Natural killer cell (primary cell): ENCODE results near the gene PITPNB. TPM values are rescaled to one million over a fixed set of nuclear protein-coding genes. Genes with fewer than 3 reads are reported as not detected.
A peak's percentile ranks its signal among the peaks of the same experiment; 100 is the strongest.

ENCODE experiments used
- ATAC-seq, 3 donors: fragments of 150-1000 bp in 2 of 3; fragments of 200-7000 bp in 1 of 3; cut with Tn5 transposase; 1 replicate in 1 of 3; 2 replicates in 2 of 3; pipeline ENCODE4 v1.10.0; 2021; ENCODE audit warnings: mild to moderate bottlenecking in 2 of 3, moderate library complexity in 2 of 3
- DNase-seq, 2 donors: peaks; one replicate each; pipeline versions ENCODE4 v3.0.0 to v3.0.0-alpha.2; 2013 to 2021; ENCODE audit warnings: mixed read lengths in 1 of 2
- H3K27ac ChIP-seq: one replicate; pipeline ENCODE4 v1.5.1; 2013; ENCODE audit warnings: mild to moderate bottlenecking, low read length
- H3K27me3 ChIP-seq: one replicate; pipeline ENCODE4 v1.6.1; 2013; ENCODE audit warnings: low read length; ENCODE audit not compliant: control insufficient read depth, insufficient read depth
- H3K36me3 ChIP-seq: one replicate; pipeline ENCODE4 v1.6.1; 2013; ENCODE audit warnings: low read length; ENCODE audit not compliant: control insufficient read depth, insufficient read depth
- H3K4me1 ChIP-seq: one replicate; pipeline ENCODE4 v1.6.1; 2013; ENCODE audit warnings: low read length; ENCODE audit not compliant: control insufficient read depth, insufficient read depth
- H3K4me3 ChIP-seq: one replicate; pipeline ENCODE4 v1.5.1; 2013; ENCODE audit warnings: low read length
- H3K9me3 ChIP-seq: one replicate; pipeline ENCODE4 v1.6.1; 2013; ENCODE audit warnings: low read length; ENCODE audit not compliant: control insufficient read depth, insufficient read depth
- H3K27ac Mint-ChIP-seq, 2 donors: one replicate each; pipeline ENCODE4 v1.8.0; 2022; ENCODE audit warnings: mild to moderate bottlenecking in 2 of 2, mixed read lengths in 2 of 2, moderate library complexity in 1 of 2
- H3K27me3 Mint-ChIP-seq, 2 donors: one replicate each; pipeline ENCODE4 v1.8.0; 2022; ENCODE audit warnings: low read depth in 2 of 2, mixed read lengths in 2 of 2
- H3K36me3 Mint-ChIP-seq: one replicate; pipeline ENCODE4 v1.8.0; 2022; ENCODE audit warnings: mixed read lengths
- H3K4me1 Mint-ChIP-seq, 2 donors: one replicate each; pipeline ENCODE4 v1.8.0; 2022; ENCODE audit warnings: mixed read lengths in 2 of 2
- H3K4me3 Mint-ChIP-seq: one replicate; pipeline ENCODE4 v1.8.0; 2022; ENCODE audit warnings: mild to moderate bottlenecking, moderate library complexity, mixed read lengths
- H3K9me3 Mint-ChIP-seq, 2 donors: one replicate each; pipeline ENCODE4 v1.8.0; 2022; ENCODE audit warnings: mixed read lengths in 2 of 2
- CTCF ChIP-seq: fragments of 200-600 bp; IDR thresholded peaks from one replicate; pipeline ENCODE4 v1.8.0; 2022; ENCODE audit warnings: antibody characterized with exemption
- WGBS: methylation state at CpG from one replicate; pipeline ENCODE4 v1.1.7; 2013; ENCODE audit warnings: missing lambda C conversion rate; ENCODE audit not compliant: insufficient coverage; 5-methylcytosine and 5-hydroxymethylcytosine counted together
- intact Hi-C: fragments of 100-400 bp; cut with micrococcal nuclease; formaldehyde crosslinking; loops from one replicate; pipeline ENCODE4 v1.14.2; 2022
- total RNA-seq, 4 donors: library from RNA; stranded (reverse); fragments of 120-200 nt in 1 of 4; gene quantifications; one replicate each; pipeline versions ENCODE4 v1.2.3 to v1.2.4, GENCODE V29; 2013 to 2022

PITPNB gene
- total RNA-seq, 3 donors from 2014 or later (not counting 1 experiment from before 2014, with no cell fraction given): 58.4 to 77.7 (median 65.1) TPM

- no peak for TF ChIP-seq CTCF
- Histone ChIP-seq H3K4me1 (no peaks in the 10 kb centered on the region), H3K27me3 (no peaks in the 10 kb centered on the region), H3K9me3 (no peaks in the 10 kb centered on the region), H3K4me3 (no peak overlapping the region), H3K36me3 (no peaks in the 10 kb centered on the region), H3K27ac (no peak overlapping the region)
- intact Hi-C loops: no loop called here
- Mint-ChIP-seq H3K27me3 (no peaks in the 10 kb centered on the region), H3K4me3 (no peak overlapping the region), H3K9me3 (no peaks in the 10 kb centered on the region), H3K36me3 (no peaks in the 10 kb centered on the region), H3K4me1 (peaks cover 0 to 16% of the 10 kb centered on the region in 2 donors), H3K27ac (no peak overlapping the region)
- ATAC-seq (no peak), DNase-seq (no peak)
- no CpG with 5 or more reads among the region's 1 CpG for WGBS
These were observed 8.6 kb upstream of the PITPNB start for GRCh38 chr22:27927608-27928007.

GRCh38 chr22:27925331-27925730, 6.3 kb upstream of the PITPNB start:
- ATAC-seq (no peak), DNase-seq (no peak)
- WGBS: 94% methylated on average over 1 of the region's 1 CpG
- no peak overlapping the region for H3K4me3 Mint-ChIP-seq
- H3K9me3 ChIP-seq: no peaks in the 10 kb centered on the region
- peaks cover under 1% of the 10 kb centered on the region for H3K4me1 ChIP-seq
- H3K4me3 ChIP-seq: no peak overlapping the region
- H3K9me3 Mint-ChIP-seq: no peaks in the 10 kb centered on the region
- intact Hi-C loops: no loop called here
- H3K27me3 ChIP-seq: no peaks in the 10 kb centered on the region
- no peak for TF ChIP-seq CTCF
- H3K27ac ChIP-seq: no peak overlapping the region
- H3K27me3 Mint-ChIP-seq: no peaks in the 10 kb centered on the region
- H3K27ac Mint-ChIP-seq: no peak overlapping the region
- peaks cover 8 to 16% of the 10 kb centered on the region in 2 donors for H3K4me1 Mint-ChIP-seq
- H3K36me3 ChIP-seq: no peaks in the 10 kb centered on the region
- H3K36me3 Mint-ChIP-seq: no peaks in the 10 kb centered on the region

- no peak for TF ChIP-seq CTCF
These were observed 1.1 kb upstream of the PITPNB start for GRCh38 chr22:27919942-27920755.

More at GRCh38 chr22:27919942-27920755, 1.1 kb upstream of the PITPNB start:
- Histone ChIP-seq H3K27ac (peak overlapping the region; percentile 94), H3K9me3 (no peaks in the 10 kb centered on the region), H3K27me3 (no peaks in the 10 kb centered on the region), H3K4me1 (peaks cover 19% of the 10 kb centered on the region), H3K4me3 (peak overlapping the region; percentile 80), H3K36me3 (no peaks in the 10 kb centered on the region)
- peak in 1 of 3 donors; percentile 17 for ATAC-seq
- Mint-ChIP-seq H3K36me3 (no peaks in the 10 kb centered on the region), H3K27me3 (no peaks in the 10 kb centered on the region), H3K27ac (peak overlapping the region; percentile 96 to 99), H3K4me3 (peak overlapping the region; percentile 96), H3K9me3 (no peaks in the 10 kb centered on the region), H3K4me1 (peaks cover 39 to 52% of the 10 kb centered on the region in 2 donors)
- DNase-seq: no peak
- intact Hi-C loops: loop anchor here (10.0 kb wide), 1 partner anchor 1345 kb away; the partner anchor contains the start of genes EWSR1 and RHBDD3
- WGBS: 44% methylated on average over 11 of the region's 12 CpGs
